ENCODE measurements around the gene RANBP10. TPM values are rescaled to one million over a fixed set of nuclear protein-coding genes. Genes with fewer than 3 reads are reported as not detected.

The RANBP10 gene
- total and polyA plus RNA-seq, 2 of the 13 experiments (the other 11 are each of a cell fraction or from before 2014, with no cell fraction given), result 9.2 to 22.7 TPM

DNA sequence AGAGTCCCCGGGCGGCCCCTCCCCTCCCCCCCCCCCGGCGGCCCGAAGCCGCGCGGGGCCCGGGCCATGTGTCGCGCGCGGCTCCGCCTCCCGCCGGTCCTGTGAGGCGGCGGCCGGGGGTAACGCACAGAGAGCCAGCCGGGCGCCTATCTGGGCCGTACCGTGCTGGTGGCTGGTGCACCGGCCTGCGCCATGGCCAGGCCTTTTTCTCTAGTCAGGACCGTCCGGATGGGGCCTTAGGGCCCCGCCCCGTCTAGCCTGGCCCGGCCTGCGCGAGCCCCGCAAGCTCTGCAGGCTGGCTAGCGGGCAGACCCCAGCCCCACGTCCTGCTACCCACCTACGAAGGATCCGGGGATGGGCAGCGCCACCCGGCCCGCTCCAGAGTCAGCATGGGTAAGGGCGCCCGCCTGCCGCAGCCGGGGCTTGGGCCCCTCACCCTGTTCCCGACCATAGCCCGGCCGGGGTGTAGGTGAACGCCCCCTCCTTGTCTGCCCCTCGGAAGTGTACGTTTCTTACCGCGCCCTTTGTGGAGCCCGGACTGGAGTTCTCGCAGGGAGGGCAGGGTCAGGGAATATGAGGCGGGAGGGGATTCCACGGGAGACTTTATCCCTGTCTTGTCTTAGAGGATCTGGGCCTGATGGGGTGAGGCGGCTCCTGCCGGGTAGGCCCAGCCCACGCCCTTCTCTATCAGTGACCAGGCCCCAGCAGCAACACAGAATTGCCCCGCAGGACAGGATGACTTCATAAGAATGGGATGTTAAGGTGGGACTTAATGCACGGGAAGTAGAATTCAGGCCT lies 40.9 kb upstream of the RANBP10 start, which contains the start of gene CENPT (continued):
- TF ChIP-seq, protein P1, sequence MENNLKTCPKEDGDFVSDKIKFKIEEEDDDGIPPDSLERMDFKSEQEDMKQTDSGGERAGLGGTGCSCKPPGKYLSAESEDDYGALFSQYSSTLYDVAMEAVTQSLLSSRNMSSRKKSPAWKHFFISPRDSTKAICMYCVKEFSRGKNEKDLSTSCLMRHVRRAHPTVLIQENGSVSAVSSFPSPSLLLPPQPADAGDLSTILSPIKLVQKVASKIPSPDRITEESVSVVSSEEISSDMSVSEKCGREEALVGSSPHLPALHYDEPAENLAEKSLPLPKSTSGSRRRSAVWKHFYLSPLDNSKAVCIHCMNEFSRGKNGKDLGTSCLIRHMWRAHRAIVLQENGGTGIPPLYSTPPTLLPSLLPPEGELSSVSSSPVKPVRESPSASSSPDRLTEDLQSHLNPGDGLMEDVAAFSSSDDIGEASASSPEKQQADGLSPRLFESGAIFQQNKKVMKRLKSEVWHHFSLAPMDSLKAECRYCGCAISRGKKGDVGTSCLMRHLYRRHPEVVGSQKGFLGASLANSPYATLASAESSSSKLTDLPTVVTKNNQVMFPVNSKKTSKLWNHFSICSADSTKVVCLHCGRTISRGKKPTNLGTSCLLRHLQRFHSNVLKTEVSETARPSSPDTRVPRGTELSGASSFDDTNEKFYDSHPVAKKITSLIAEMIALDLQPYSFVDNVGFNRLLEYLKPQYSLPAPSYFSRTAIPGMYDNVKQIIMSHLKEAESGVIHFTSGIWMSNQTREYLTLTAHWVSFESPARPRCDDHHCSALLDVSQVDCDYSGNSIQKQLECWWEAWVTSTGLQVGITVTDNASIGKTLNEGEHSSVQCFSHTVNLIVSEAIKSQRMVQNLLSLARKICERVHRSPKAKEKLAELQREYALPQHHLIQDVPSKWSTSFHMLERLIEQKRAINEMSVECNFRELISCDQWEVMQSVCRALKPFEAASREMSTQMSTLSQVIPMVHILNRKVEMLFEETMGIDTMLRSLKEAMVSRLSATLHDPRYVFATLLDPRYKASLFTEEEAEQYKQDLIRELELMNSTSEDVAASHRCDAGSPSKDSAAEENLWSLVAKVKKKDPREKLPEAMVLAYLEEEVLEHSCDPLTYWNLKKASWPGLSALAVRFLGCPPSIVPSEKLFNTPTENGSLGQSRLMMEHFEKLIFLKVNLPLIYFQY (CRISPR knock-in tag; IDR thresholded peaks at IDR 0.05; ENCODE audit: borderline replicate concordance), result no peak
- TF ChIP-seq ZNF780A (CRISPR knock-in tag; IDR thresholded peaks at IDR 0.05) (no peak), KDM4B (CRISPR knock-in tag; IDR thresholded peaks at IDR 0.05) (no peak), KLF13 (CRISPR knock-in tag; IDR thresholded peaks at IDR 0.05) (no peak), AHR (CRISPR knock-in tag; IDR thresholded peaks at IDR 0.05) (no peak), MIER2 (CRISPR knock-in tag; IDR thresholded peaks at IDR 0.05) (no peak), NR2F6 (IDR thresholded peaks at IDR 0.05) (no peak), NR2F6 (CRISPR knock-in tag; IDR thresholded peaks at IDR 0.05) (no peak), MATR3 (CRISPR knock-in tag; IDR thresholded peaks at IDR 0.05) (no peak), ZNF572 (CRISPR knock-in tag; IDR thresholded peaks at IDR 0.05) (0 out of 2 replicates have a peak, but pooled peaks have one; percentile 51), PPARG (CRISPR knock-in tag; conservative IDR thresholded peaks at IDR 0.05) (no peak)
- TF ChIP-seq, protein P2, sequence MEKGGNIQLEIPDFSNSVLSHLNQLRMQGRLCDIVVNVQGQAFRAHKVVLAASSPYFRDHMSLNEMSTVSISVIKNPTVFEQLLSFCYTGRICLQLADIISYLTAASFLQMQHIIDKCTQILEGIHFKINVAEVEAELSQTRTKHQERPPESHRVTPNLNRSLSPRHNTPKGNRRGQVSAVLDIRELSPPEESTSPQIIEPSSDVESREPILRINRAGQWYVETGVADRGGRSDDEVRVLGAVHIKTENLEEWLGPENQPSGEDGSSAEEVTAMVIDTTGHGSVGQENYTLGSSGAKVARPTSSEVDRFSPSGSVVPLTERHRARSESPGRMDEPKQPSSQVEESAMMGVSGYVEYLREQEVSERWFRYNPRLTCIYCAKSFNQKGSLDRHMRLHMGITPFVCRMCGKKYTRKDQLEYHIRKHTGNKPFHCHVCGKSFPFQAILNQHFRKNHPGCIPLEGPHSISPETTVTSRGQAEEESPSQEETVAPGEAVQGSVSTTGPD (CRISPR knock-in tag; IDR thresholded peaks at IDR 0.05), result no peak
- TF ChIP-seq, protein P3, sequence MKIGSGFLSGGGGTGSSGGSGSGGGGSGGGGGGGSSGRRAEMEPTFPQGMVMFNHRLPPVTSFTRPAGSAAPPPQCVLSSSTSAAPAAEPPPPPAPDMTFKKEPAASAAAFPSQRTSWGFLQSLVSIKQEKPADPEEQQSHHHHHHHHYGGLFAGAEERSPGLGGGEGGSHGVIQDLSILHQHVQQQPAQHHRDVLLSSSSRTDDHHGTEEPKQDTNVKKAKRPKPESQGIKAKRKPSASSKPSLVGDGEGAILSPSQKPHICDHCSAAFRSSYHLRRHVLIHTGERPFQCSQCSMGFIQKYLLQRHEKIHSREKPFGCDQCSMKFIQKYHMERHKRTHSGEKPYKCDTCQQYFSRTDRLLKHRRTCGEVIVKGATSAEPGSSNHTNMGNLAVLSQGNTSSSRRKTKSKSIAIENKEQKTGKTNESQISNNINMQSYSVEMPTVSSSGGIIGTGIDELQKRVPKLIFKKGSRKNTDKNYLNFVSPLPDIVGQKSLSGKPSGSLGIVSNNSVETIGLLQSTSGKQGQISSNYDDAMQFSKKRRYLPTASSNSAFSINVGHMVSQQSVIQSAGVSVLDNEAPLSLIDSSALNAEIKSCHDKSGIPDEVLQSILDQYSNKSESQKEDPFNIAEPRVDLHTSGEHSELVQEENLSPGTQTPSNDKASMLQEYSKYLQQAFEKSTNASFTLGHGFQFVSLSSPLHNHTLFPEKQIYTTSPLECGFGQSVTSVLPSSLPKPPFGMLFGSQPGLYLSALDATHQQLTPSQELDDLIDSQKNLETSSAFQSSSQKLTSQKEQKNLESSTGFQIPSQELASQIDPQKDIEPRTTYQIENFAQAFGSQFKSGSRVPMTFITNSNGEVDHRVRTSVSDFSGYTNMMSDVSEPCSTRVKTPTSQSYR (CRISPR knock-in tag; IDR thresholded peaks at IDR 0.05; ENCODE audit: borderline replicate concordance), result no peak
- TF ChIP-seq, protein P4, sequence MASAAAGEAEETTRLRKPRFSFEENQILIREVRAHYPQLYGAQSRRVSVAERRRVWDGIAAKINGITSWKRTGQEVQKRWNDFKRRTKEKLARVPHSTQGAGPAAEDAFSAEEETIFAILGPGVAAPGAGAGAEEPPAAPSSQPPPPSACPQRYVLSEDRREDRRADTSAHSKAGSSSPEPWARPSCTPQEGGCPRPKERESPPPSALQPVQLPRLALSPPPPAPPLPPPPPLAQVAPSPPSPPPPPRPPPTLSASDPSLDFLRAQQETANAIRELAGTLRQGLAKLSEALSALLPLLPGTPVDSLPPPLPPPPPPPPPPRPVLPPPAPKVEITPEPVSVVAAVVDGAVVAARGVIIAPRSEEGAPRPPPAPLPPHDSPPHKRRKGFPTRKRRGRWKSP (CRISPR knock-in tag; IDR thresholded peaks at IDR 0.05), result no peak

Measured in HepG2 (cell line).